LNCaP clone FGC (cell line): ENCODE measurements around the gene MED26.

Experiments used
- DNase-seq: peaks from one replicate; pipeline ENCODE4 v3.0.0-alpha.2; 2011; ENCODE audit warnings: low read depth
- H3K4me3 ChIP-seq: 2 replicates; pipeline ENCODE4 v1.5.1; 2011; ENCODE audit warnings: mild to moderate bottlenecking, low read depth, low read length, control low read depth
- TF ChIP-seq, protein P1 (sequence below): IDR thresholded peaks from 2 replicates; pipeline ENCODE4 v1.5.1; 2012; ENCODE audit warnings: mild to moderate bottlenecking; ENCODE audit not compliant: control insufficient read depth, insufficient read depth; ENCODE audit errors: extremely low read depth

MED26 gene

DNA sequence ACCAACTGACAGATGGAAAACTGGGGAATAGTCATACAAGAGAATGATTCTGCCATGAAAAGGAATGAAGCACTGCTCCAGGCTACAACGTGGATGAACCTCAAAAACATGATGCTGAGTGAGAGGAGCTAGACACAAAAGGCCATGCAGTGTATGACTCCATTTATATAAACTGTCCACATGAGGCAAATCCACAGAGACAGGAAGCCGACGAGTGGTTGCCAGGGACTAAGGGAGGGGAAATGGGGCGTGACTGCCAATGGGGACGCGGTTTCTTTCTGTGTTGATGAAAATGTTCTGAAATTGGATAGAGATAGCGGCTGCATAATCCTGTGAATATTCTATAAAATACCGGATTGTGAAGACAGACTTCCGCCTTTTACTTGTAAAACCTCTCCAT, 21.7 kb upstream of the MED26 start:
- no peak for DNase-seq
- TF ChIP-seq, protein P1, sequence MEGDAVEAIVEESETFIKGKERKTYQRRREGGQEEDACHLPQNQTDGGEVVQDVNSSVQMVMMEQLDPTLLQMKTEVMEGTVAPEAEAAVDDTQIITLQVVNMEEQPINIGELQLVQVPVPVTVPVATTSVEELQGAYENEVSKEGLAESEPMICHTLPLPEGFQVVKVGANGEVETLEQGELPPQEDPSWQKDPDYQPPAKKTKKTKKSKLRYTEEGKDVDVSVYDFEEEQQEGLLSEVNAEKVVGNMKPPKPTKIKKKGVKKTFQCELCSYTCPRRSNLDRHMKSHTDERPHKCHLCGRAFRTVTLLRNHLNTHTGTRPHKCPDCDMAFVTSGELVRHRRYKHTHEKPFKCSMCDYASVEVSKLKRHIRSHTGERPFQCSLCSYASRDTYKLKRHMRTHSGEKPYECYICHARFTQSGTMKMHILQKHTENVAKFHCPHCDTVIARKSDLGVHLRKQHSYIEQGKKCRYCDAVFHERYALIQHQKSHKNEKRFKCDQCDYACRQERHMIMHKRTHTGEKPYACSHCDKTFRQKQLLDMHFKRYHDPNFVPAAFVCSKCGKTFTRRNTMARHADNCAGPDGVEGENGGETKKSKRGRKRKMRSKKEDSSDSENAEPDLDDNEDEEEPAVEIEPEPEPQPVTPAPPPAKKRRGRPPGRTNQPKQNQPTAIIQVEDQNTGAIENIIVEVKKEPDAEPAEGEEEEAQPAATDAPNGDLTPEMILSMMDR: no peak
- H3K4me3 ChIP-seq: no peak overlapping the region

DNA sequence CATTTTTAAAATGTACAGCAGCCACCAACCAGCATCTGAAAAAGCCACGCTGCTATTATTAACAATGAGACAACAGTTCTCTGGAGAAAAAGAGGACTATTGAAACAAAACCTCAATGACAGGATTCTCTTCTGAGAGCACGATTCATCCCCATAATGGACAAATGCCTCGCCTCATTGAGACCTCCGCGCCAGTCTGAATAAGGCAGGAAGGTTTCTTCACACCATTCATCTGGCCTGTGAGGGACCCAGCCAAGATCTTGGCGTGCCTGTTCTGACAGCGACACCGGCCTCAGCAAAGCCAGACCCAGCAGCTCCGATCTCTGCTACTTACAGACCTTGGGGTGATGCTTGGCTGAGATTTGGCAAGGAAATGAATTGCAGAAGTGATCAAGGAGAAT, 17.1 kb upstream of the MED26 start:
- no peak overlapping the region for H3K4me3 ChIP-seq
- TF ChIP-seq, protein P1: no peak
- DNase-seq: no peak

DNA sequence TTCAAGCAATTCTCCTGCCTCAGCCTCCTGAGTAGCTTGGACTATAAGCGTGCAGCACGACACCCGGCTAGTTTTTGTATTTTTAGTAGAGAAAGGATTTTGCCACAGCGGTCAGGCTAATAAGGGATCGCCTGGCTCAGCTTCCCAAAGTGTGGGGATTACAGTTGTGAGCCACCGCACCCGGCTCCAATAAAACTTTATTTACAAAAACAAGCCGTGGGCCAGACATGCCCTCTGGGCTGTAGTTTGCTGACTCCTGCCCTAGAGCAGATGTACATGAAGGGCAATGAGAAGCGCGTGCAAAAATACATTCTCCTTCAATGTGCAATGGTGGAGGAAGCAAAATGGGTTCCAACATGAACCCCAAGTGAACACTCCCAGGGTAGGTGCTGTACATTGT, 13.7 kb upstream of the MED26 start:
- H3K4me3 ChIP-seq: no peak overlapping the region
- TF ChIP-seq, protein P1: no peak
- no peak for DNase-seq

DNA sequence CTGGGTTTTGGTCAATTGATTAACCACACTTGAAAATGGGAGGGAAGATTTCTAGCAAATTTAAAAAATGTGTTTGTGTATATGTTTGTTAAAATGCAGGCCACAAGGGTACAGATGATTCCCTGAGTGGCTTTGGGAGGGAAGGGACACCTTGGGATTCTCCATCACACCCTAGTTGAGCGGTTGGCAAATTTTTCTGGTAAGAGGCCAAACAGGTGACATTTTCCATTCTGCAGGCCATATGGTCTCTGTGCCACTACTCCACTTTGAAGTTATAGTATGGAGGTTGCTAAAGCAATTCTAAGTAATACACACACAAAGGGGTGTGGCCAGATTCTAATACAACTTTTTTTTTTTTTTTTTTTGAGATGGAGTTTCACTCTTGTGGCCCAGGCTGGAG, 12.9 kb upstream of the MED26 start:
- DNase-seq: no peak
- TF ChIP-seq, protein P1: no peak
- no peak overlapping the region for H3K4me3 ChIP-seq

DNA sequence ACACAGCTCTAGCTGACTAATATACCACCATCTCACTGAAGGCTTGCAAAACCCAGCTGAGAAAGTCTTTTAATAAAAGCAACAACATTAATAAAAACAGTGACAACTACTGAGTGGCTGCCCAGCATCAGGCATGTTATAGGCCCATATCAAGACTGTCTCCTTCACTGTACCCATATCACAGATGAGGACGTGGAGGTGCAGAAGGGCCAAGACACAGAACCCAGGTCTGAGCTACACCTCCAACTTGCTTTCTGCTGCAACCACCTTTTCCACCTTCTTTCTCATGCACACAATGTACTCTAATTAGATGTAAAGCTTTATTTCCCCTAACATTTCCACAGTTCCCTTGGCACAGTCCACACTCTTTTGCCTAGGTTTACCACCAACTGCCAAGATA, 10.7 kb upstream of the MED26 start:
- DNase-seq: no peak
- TF ChIP-seq, protein P1: no peak
- no peak overlapping the region for H3K4me3 ChIP-seq

DNA sequence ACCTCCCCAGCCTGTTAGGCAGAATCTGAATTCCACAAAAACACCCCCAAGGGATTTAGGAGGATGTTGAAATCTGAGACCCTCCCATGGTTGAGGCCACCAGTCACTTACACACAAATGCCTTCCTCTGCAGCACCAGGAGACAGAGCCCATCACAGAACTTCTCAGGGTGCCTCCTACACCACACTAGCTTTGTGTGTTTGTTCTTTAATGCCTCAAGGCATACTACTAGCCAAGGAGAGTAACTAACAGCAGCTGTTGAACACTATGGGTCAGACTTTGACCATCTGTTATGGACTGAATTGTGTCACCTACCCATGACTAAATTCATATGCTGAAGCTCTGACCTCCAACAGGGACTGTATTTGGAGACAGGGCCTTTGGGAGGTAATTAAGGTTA, 9.5 kb upstream of the MED26 start:
- DNase-seq: no peak
- TF ChIP-seq, protein P1: no peak
- no peak overlapping the region for H3K4me3 ChIP-seq

DNA sequence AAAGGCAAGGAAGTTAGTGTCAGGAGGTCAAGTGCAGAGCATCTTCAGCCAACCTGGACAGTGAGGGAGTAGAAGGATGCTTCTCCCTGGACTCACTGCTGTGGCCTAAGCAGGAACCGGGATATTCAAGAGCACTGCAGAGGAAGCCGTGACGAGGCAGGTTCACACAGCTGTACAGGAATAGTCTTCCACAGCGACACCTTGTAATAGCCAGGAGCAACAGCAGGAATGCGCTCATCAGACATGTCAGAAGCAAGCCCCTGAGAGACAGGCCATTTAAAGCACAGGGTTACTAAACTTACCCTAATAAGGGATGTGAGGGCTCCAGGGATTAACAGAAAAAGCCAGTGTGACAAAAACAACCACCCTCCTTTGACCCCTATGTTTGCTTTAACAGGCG, 3.5 kb upstream of the MED26 start:
- no peak overlapping the region for H3K4me3 ChIP-seq
- TF ChIP-seq, protein P1: no peak
- DNase-seq: no peak
